ENCODE data around the gene AGPAT3. TPM values are rescaled to one million over a fixed set of nuclear protein-coding genes. Genes with fewer than 3 reads are reported as not detected.

AGPAT3 gene
- total and polyA plus RNA-seq, 2 donors (not counting 3 experiments of a cell fraction or from before 2014, with no cell fraction given) = 39.9 to 76.7 TPM

GRCh38 chr21:43926196-43926595 is 61.2 kb downstream of the AGPAT3 start:
- Histone ChIP-seq H3K79me2 (ENCODE audit: control insufficient read depth, insufficient read depth, low read length) (peaks cover 9% of the 10 kb centered on the region), H3K27me3 (ENCODE audit: control insufficient read depth in 2 of 2, insufficient read depth in 2 of 2, low read length in 2 of 2) (no peaks in the 10 kb centered on the region), H3K27ac (ENCODE audit: insufficient read depth, low read depth, low read length) (no peak overlapping the region), H4K20me1 (replicated peaks; ENCODE audit: control insufficient read depth, extremely low read depth, insufficient read depth, low read length) (no peaks in the 10 kb centered on the region), H2AFZ (ENCODE audit: low read depth, low read length) (no peak overlapping the region), H3K9me1 (replicated peaks; ENCODE audit: control insufficient read depth, extremely low read depth, insufficient read depth, low read length) (no peaks in the 10 kb centered on the region), H3K9ac (replicated peaks; ENCODE audit: extremely low read depth, insufficient read depth, low read length) (no peak overlapping the region), H3K4me2 (ENCODE audit: insufficient read depth, low read length) (no peak overlapping the region), H3K4me1 (ENCODE audit: control insufficient read depth, extremely low read depth, insufficient read depth, low read length) (no peaks in the 10 kb centered on the region), H3K4me3 (replicated peaks in 1 of 3; ENCODE audit: insufficient read depth in 1 of 3, low read depth in 1 of 3, low read length in 3 of 3) (no peak overlapping the region), H3K36me3 (ENCODE audit: control insufficient read depth in 2 of 2, extremely low read depth in 1 of 2, insufficient read depth in 2 of 2, low read length in 2 of 2) (peaks cover 0 to 2% of the 10 kb centered on the region in 2 experiments), H3K9me3 (replicated peaks; ENCODE audit: control insufficient read depth, insufficient read depth, low read length) (no peaks in the 10 kb centered on the region)
- BruUV-seq (replicated peaks) = no TSS peak
- TF ChIP-seq POLR2A (IDR thresholded peaks at IDR 0.05; ENCODE audit: low read depth, low read length) = no peak
- TF ChIP-seq, protein P1, sequence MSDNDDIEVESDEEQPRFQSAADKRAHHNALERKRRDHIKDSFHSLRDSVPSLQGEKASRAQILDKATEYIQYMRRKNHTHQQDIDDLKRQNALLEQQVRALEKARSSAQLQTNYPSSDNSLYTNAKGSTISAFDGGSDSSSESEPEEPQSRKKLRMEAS (IDR thresholded peaks at IDR 0.05; ENCODE audit: insufficient read depth, insufficient read length) = no peak
- no peak for TF ChIP-seq JUN (IDR thresholded peaks at IDR 0.05; ENCODE audit: borderline replicate concordance, insufficient read depth, insufficient read length, low read depth)
- no peak for TF ChIP-seq MYC (IDR thresholded peaks at IDR 0.05; ENCODE audit: low read depth, low read length)
- TF ChIP-seq POLR2AphosphoS5 (IDR thresholded peaks at IDR 0.05; ENCODE audit: insufficient read depth, low read depth, low read length) = no peak
- TF ChIP-seq EZH2 (IDR thresholded peaks at IDR 0.05; ENCODE audit: borderline replicate concordance, low read depth, low read length, severe bottlenecking) = no peak
- no peak for TF ChIP-seq GATA2 (IDR thresholded peaks at IDR 0.05; ENCODE audit: insufficient read depth, insufficient read length, low read depth, low read length)
- no peak for TF ChIP-seq CTCF (IDR thresholded peaks at IDR 0.05; ENCODE audit: extremely low read depth in 1 of 2, insufficient read depth in 1 of 2, low read depth in 1 of 2, low read length in 2 of 2)
- no peak for TF ChIP-seq FOS (IDR thresholded peaks at IDR 0.05; ENCODE audit: borderline replicate concordance, insufficient read depth, low read length)
- dilution Hi-C loops (cut with MboI; ENCODE audit: extremely low pct_ligation_motif_present, low sequenced_read_pairs) (no loop called here), intact Hi-C loops (cut with micrococcal nuclease) (no loop called here)
- CTCF ChIA-PET = interaction anchor here (1.0 kb wide), 1 partner anchor 16 kb away, joined by 3 read pairs; no protein-coding TSS in a partner anchor
- POLR2A ChIA-PET = no interaction called here
- DNase-seq (ENCODE audit: low read depth, low spot score) (no peak), FAIRE-seq (no peak)
